Measurements from ENCODE around the gene CDSN.

- TF ChIP-seq CTCF (IDR thresholded peaks at IDR 0.05; ENCODE audit: control extremely low read depth in 1 of 3, insufficient read depth in 1 of 3, low read depth in 1 of 3, low read length in 3 of 3) (no peak), HDAC6 (IDR thresholded peaks at IDR 0.05; ENCODE audit: low read depth, low read length) (no peak), JUN (IDR thresholded peaks at IDR 0.05; ENCODE audit: low read depth, low read length) (no peak), POLR2A (IDR thresholded peaks at IDR 0.05; ENCODE audit: control extremely low read depth in 1 of 2, low read depth in 2 of 2, low read length in 2 of 2) (no peak)
These were observed 5.7 kb downstream of the CDSN start, which contains the start of gene PSORS1C1 for GRCh38 chr6:31114541-31114878.

All from H1 (cell line).